Epithelial cell of proximal tubule (primary cell): ENCODE measurements around the gene OTUB1. TPM values are rescaled to one million over a fixed set of nuclear protein-coding genes. Genes with fewer than 3 reads are reported as not detected.

ENCODE experiments used
- DNase-seq: peaks from one replicate; pipeline ENCODE4 v3.0.0-alpha.2; 2011; ENCODE audit warnings: low read depth
- H3K4me3 ChIP-seq: 2 replicates; pipeline ENCODE4 v1.5.1; 2011; ENCODE audit warnings: low read depth, mild to moderate bottlenecking, low read length
- total RNA-seq: library from RNA; depleted of rRNA; stranded (reverse); fragments of >200 nt; gene quantifications from 2 replicates; pipeline ENCODE4 v1.2.3, GENCODE V29; 2015
- TF ChIP-seq, protein P1 (sequence below): conservative IDR thresholded peaks from 2 replicates; pipeline ENCODE4 v1.5.1; 2012; ENCODE audit warnings: low read depth, mild to moderate bottlenecking, low read length

Gene OTUB1
- total RNA-seq, 1 donor from 2014 or later, result 109 TPM

DNA sequence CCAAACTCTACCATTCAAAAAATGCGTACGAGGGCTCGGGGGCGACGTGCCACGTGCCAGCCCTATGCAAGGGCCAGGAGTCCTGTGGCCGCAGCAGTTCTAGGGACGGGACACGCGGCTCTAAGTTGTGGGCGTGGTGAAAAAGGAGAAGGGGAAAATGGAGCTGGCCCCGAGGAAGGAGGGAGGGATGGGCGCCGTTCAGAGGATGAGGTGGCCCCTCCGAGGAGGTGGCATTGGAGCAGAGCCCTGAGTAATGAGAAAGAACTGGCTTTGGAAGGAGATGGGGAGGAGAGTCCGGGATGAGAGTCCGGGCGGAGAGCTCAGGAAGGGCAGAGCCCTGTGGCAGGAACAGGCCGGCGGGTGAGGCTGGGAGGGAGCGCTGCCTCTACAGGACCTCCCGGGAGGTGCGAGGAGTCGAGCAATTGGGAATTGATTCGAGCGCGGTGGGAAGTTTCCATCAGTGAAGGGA, 21.0 kb downstream of the OTUB1 start:
- no peak overlapping the region for H3K4me3 ChIP-seq
- TF ChIP-seq, protein P1, sequence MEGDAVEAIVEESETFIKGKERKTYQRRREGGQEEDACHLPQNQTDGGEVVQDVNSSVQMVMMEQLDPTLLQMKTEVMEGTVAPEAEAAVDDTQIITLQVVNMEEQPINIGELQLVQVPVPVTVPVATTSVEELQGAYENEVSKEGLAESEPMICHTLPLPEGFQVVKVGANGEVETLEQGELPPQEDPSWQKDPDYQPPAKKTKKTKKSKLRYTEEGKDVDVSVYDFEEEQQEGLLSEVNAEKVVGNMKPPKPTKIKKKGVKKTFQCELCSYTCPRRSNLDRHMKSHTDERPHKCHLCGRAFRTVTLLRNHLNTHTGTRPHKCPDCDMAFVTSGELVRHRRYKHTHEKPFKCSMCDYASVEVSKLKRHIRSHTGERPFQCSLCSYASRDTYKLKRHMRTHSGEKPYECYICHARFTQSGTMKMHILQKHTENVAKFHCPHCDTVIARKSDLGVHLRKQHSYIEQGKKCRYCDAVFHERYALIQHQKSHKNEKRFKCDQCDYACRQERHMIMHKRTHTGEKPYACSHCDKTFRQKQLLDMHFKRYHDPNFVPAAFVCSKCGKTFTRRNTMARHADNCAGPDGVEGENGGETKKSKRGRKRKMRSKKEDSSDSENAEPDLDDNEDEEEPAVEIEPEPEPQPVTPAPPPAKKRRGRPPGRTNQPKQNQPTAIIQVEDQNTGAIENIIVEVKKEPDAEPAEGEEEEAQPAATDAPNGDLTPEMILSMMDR, result peak; percentile 8
- DNase-seq, result no peak

DNA sequence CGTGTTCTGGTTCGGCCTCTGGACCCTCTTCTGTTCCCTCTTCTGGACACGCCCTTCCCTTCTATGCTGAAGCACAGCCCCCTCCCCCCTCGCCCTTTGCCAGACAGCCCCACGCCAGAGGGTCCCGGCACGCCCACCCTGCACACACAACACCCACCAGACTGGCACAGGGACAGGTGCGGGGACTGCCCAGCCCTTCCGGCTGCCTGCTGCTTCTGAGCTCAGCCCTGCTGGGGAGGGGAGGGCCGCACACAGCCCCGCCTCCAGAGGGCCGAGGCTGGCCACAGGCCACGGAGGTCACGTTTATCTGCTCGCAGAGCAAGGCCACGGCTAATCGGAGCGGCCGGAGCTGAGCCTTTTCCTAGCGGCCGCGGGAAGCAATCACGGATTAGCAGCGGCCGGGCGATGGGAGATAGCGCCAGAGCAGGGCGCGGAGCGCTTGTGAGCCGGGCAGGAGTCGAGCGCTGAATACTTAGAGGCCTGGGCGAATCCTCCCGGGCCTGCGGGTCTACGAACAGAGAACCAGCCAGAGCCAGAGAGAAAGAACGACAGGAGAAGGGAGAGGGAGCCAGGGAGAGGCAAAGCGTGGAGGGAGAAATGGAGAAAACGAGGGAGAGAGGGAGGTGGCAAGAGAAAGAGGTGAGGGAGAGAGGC, 21.5 kb downstream of the OTUB1 start:
- peak overlapping the region; percentile 1 for H3K4me3 ChIP-seq
- TF ChIP-seq, protein P1, result no peak
- DNase-seq, result no peak

DNA sequence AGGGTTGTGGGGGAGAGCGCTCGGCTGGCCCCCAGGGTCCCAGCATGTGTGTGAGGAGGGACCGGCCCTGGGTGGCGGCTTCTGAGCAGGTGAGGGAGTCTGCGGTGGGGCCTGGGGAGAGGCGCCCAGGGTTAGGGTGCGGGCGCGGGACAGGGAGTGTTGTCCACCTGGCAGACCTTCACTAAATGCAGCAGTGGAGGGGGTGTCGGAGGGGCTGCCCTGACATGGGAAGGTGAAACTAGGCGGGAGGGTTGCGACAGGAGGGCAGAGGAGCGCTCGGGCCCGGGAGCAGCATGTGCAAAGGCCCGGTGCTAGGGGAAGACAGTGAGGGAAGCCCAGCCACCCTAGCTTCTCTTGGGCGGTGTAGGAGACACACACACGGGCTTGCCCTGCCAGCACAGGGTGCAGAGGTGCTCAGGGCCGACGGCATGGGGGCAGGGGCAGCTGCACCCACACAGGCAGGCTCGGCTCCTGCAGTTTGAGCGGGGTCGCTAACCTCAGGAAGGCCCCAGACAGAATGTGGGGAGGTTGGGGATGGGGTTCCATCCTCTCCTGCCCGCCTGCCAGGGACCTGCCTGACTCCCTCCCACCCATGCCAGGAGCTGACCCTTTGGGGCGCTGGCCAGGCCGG, 22.2 kb downstream of the OTUB1 start:
- TF ChIP-seq, protein P1, result no peak
- DNase-seq, result no peak
- no peak overlapping the region for H3K4me3 ChIP-seq

DNA sequence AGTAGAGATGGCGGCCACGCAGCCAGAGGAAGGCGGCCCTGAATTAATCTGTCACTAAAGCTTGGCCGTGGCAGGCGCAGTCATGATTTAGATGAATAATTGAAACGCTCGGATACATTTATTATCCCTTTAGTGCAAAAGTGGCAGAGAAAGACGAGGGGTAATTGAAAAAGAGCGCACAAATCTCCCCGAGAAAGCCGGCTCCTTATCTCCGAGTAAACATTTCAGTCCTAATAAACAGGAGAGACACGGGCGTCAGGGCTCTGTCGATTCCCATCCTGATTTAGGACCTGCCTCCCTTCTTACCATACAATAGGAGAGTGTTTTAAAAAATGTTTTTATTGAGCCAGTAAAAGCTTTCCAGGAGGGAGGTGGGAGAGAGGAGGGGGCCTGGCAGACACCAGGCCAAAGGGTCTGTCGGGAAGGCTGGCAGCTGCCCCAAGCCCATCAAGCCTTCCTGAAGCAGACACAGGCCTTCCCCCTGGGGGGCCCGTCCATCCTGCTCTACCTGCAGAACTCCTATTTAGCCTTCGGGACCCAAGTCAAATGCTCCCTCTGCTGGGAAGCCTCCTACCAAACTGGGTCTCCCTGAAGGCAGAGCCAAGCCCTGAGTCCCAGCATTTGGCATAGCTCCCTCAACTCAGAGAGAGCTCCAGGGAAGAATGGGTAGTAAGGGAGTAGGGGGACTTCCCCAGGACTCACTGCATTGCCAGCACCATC, 22.8 kb downstream of the OTUB1 start:
- TF ChIP-seq, protein P1, result no peak
- no peak for DNase-seq
- no peak overlapping the region for H3K4me3 ChIP-seq

DNA sequence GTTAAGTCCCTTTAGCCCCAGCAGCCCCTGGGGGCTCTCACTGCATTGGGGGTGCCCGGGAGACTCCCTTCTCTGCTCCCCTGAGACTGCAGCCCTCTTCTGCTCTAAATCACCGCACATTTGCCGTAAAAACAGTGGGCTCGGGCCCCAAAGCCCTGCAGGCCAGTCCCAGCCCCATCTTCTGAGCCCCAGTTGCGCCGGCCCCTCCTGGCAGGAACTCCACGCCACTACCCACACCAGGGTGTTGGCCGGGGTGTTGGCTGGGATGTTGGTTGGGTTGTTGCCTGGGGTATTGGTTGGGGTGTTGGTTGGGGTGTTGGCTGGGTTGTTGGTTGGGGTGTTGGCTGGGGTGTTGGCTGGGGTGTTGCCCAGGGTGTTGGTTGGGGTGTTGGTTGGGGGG, 23.5 kb downstream of the OTUB1 start:
- TF ChIP-seq, protein P1, result no peak
- no peak for DNase-seq
- no peak overlapping the region for H3K4me3 ChIP-seq

DNA sequence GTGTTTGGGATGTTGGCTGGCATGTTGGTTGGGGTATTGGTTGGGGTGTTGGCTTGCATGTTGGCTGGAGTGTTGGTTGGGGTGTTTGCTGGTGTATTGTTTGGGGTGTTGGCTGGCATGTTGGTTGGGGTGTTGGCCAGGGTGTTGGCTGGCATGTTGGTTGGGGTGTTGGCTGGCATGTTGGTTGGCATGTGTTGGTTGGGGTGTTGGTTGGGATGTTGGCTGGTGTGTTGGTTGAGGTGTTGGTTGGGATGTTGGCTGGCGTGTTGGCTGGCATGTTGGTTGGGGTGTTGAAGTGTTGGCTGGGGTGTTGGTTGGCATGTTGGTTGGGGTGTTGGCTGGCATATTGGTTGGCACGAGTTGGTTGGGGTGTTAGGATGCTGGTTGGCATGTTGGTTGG, 24.5 kb downstream of the OTUB1 start:
- DNase-seq, result no peak
- TF ChIP-seq, protein P1, result no peak
- no peak overlapping the region for H3K4me3 ChIP-seq
